T1000 (cell line): Measurements from ENCODE around the gene LRRK1.

Experiments used
- DNase-seq: peaks from one replicate; lab custom pipeline; 2025; ENCODE audit warnings: mixed read lengths; lab: John Stamatoyannopoulos, UW

LRRK1 gene

DNA sequence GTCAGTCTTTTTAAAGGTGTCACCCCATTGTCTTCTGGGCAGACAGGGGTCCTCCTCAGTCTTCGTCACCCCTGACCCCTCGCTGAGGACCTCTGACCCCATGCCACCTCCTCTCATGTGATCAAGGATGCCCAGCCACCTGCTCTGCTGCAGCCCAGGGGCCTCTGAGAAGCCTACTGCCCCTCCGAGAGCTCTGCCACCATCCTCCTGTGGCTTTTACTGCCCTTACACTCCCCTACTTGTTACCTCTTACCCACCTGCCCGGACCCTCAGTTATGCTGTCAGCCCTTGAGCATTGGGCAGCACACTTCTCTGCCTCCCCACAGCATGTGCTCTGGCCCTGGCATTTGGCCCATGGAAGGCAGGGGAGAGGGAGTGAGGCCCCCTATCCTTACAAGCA, 123.2 kb downstream of the LRRK1 start:
- no peak for DNase-seq

DNA sequence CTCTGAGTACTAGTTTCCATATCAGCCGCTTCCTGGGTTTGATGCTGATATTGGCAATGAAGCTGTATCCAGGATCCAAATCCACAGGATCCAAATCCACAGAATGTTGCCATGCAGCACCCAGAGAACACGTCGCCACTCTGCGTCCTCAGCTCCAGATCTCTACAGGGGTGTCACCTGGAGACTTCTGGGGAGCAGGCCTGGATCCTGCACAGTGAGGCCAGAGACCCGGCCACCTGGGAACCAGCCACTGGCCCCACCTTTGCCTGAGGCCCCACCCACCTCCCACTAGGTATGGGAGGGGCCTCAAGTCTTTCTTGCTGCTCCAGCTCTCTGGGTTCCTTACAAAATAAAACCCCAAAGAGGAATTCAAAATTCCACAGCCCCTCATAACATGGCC, 123.9 kb downstream of the LRRK1 start:
- no peak for DNase-seq

- no peak for DNase-seq
These were observed 124.9 kb downstream of the LRRK1 start for GRCh38 chr15:101043911-101044624.

DNA sequence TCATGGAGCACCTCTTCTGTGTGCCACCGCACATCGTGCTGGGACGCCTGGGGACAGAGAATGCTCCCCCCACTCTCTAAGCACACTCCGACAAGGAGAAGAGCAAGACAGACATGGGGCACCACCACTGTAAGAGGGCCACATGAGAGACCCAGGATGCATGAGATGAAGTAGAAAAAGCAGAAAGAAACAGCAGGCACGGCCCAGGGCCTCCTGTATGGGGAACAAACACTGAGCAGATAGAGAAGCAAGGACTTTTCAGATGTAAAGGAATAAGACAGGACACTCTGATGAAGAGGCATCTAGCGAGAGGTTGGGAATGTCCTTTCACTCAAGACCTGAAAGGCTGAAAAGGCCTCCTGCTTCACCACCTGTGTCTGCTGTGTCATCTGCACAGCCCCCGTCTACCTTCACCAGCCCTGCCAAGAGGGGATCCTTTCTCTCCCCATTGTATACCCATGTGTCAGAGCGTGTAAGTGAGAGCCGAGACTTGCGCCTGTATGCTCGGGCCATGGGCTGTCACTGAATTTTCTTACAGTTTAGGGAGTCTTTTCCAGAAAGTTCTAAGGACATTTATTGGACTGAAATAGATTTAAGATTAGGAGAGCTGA, 125.6 kb downstream of the LRRK1 start:
- no peak for DNase-seq

- no peak for DNase-seq
These were observed 126.1 kb downstream of the LRRK1 start for GRCh38 chr15:101045236-101045646.

GRCh38 chr15:101045835-101046691, 126.9 kb downstream of the LRRK1 start:
- DNase-seq = no peak

DNA sequence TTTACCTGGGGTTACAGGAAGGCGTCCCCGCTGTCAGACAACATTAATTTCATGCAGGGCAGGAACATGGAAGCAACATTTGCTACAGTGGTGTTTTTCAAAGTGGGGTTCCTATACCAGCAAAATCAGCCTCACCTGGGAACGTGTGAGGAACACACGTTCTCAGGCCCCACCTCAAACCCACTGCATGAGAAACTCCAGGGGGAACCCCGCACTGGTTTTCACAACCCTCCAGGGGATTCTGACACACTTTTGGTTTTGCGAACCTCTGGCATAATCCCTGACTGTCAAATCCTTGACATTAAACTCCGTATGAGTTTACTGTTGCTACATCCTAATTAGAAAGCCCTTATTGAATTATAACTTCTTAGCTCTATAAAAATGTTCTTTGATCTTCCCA, 127.7 kb downstream of the LRRK1 start:
- no peak for DNase-seq

- DNase-seq = no peak
These were observed 128.2 kb downstream of the LRRK1 start for GRCh38 chr15:101047301-101047781.

- no peak for DNase-seq
These were observed 129.0 kb downstream of the LRRK1 start for GRCh38 chr15:101048176-101048575.

GRCh38 chr15:101048581-101049030, 129.4 kb downstream of the LRRK1 start:
- no peak for DNase-seq

DNA sequence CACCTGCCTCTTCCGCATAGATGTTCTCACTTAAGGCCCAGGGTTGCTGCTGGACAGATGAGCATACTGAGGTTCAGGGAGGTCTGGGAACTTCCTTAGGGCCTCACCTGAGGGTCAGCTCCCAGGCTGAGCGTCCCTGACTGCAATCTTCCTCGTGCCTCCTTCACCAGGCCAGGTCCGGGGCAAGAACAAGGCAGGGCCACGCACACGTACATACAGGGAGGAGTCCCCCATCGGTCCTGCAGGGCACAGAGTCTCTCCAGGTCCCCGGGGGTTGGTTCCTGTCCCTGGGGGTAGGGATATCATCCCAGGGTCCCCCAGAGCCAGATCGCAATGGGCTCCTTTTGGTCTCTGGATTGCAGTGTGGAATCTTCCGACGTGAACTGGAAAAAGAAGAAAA, 130.1 kb downstream of the LRRK1 start:
- no peak for DNase-seq

GRCh38 chr15:101049856-101050622, 130.9 kb downstream of the LRRK1 start:
- no peak for DNase-seq

- no peak for DNase-seq
These were observed 131.6 kb downstream of the LRRK1 start for GRCh38 chr15:101050623-101051290.

DNA sequence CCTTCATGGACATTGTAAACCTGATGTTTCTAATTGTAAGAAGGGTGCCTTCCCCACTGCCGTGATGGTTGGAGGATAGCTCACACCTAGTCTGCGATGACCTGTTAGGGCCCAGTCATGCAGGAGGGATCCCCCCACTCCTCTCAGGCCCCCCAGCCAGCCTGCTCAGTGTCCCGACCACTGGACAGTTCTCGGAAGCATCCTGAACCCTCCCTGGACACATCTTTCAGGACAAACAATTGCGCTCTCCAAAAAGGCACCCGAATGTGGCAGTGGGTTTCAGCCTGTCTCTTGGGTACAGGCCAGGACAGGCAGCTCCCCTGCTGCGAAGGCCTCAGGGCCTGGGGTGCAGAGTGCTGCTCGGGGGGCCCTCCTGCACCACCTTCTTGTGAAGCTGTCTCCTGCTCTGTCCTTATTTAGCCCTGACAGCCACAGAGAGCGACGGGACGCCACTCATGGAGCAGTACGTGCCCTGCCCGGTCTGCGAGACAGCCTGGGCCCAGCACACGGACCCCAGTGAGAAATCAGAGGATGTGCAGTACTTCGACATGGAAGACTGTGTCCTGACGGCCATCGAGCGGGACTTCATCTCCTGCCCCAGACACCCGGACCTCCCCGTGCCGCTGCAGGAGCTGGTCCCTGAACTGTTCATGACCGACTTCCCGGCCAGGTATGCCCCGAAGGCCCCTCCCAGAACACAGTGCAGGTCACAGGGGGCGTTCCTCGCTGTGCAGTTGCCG, 132.3 kb downstream of the LRRK1 start:
- no peak for DNase-seq

DNA sequence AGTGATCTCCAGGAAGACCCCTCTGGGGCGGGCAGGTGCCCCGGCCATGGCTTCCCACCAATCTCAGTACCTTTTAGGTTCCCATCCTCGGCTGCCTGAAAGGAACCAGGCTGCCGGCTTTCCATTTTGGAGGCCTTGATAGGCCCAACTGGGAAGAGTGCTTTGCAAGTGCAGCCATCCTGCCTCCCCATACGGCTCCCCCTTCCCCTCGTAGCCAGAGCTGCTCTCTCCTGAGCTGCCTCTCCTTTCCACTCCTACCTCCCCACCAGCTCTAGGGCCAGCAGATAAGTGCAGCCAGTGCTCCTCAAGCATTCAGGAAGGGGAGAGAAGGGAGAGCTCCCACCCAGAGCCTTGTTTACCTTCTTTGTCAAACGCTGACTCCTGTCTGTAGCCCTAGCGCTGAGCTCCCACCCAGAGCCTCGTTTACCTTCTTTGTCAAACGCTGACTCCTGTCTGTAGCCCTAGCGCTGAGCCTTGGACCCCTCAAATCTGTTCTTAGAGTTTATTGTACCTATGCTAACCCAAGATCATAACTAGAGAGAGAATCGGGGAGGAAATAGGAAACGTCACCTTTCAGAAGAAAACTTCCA, 133.0 kb downstream of the LRRK1 start:
- DNase-seq = no peak

DNA sequence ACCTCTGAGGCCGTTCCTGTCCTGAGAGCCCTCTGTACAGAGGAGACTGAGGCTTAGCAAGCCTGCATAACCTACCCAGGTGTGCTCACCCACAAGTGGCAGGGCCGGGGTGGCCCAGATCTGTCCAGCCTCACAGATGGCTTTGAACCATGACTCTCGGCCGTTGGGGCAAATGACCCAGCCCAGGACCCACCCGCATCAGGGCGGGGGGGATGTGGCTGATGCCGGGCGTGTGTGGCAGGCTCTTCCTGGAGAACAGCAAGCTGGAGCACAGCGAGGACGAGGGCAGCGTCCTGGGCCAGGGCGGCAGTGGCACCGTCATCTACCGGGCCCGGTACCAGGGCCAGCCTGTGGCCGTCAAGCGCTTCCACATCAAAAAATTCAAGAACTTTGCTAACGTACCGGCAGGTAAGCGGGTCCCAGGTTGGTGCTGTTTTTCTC, 133.5 kb downstream of the LRRK1 start:
- DNase-seq = no peak

GRCh38 chr15:101053261-101053660, 134.1 kb downstream of the LRRK1 start:
- no peak for DNase-seq

- DNase-seq = no peak
These were observed 135.0 kb downstream of the LRRK1 start for GRCh38 chr15:101054116-101054515.

DNA sequence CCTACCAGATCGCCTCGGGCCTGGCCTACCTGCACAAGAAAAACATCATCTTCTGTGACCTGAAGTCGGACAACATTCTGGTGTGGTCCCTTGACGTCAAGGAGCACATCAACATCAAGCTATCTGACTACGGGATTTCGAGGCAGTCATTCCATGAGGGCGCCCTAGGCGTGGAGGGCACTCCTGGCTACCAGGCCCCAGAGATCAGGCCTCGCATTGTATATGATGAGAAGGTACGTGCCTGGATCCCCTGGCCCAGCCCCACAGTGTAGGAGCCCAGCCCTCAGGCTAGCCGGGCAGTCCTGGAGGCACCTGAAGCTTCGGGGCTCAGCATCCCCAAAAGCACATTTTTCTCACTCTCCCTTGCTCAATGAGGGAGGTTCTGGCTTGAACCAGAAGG, 135.8 kb downstream of the LRRK1 start:
- DNase-seq = no peak

DNA sequence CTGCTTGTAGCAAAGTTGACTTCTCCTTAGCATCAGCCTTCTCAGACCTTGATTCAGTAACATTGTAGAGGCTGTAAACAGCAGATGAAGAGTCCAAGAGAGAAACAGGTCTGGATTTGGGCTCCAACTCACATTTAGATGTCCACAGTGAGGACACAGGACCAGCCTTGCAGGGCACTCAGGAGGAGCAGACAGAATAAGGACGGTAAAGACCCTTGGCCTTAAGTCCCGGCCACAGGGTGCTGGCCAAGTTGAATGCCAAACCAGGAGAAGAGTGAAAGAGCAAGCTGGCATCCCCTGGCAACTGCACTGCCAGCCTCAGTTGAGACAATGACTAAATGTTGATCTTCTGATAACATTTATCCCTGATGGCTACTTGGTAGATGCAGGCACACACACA, 136.3 kb downstream of the LRRK1 start:
- no peak for DNase-seq
